ENCODE results near the gene PARP3.
"Not testable (repeated sequence)": the region's sequence is repeated elsewhere in the genome, so short reads cannot be mapped to it uniquely, and the experiment has no call there.

Gene PARP3

GRCh38 chr3:51941798-51942602, at the start of gene PARP3, which contains the start of gene RRP9:
PARP3 (plus strand) TSS chr3:51942363; CDS start chr3:51943356, 993 bp downstream.
RRP9 (minus strand) TSS chr3:51941904; CDS start chr3:51941867, 37 bp downstream.
- peak; percentile 99 for DNase-seq (ENCODE audit: low read depth)

GRCh38 chr3:51894391-51894790, 47.8 kb upstream of the PARP3 start:
- DNase-seq (ENCODE audit: low read depth), result no peak

- DNase-seq (ENCODE audit: low read depth), result no peak
Observed at GRCh38 chr3:51894939-51895338, 47.2 kb upstream of the PARP3 start.

- DNase-seq (ENCODE audit: low read depth), result no peak
Observed at GRCh38 chr3:51896607-51897305, 45.4 kb upstream of the PARP3 start.

GRCh38 chr3:51897391-51897790, 44.8 kb upstream of the PARP3 start:
- DNase-seq (ENCODE audit: low read depth), result no peak

- DNase-seq (ENCODE audit: low read depth), result not testable (repeated sequence)
Observed at GRCh38 chr3:51900043-51900442, 42.1 kb upstream of the PARP3 start.

- not testable (repeated sequence) for DNase-seq (ENCODE audit: low read depth)
Observed at GRCh38 chr3:51902361-51902760, 39.8 kb upstream of the PARP3 start.

GRCh38 chr3:51904034-51904823, 37.9 kb upstream of the PARP3 start:
- no peak for DNase-seq (ENCODE audit: low read depth)

GRCh38 chr3:51908026-51908425, 34.1 kb upstream of the PARP3 start:
- DNase-seq (ENCODE audit: low read depth), result no peak

GRCh38 chr3:51916418-51916817, 25.7 kb upstream of the PARP3 start:
- DNase-seq (ENCODE audit: low read depth), result no peak

GRCh38 chr3:51921081-51921578, 21.0 kb upstream of the PARP3 start:
- DNase-seq (ENCODE audit: low read depth), result no peak

- DNase-seq (ENCODE audit: low read depth), result no peak
Observed at GRCh38 chr3:51927061-51927977, 14.8 kb upstream of the PARP3 start.

- no peak for DNase-seq (ENCODE audit: low read depth)
Observed at GRCh38 chr3:51928438-51928837, 13.7 kb upstream of the PARP3 start.

GRCh38 chr3:51928981-51929380, 13.2 kb upstream of the PARP3 start:
- not testable (repeated sequence) for DNase-seq (ENCODE audit: low read depth)

- no peak for DNase-seq (ENCODE audit: low read depth)
Observed at GRCh38 chr3:51929420-51930003, 12.7 kb upstream of the PARP3 start.

GRCh38 chr3:51930439-51930838, 11.7 kb upstream of the PARP3 start:
- no peak for DNase-seq (ENCODE audit: low read depth)

- DNase-seq (ENCODE audit: low read depth), result no peak
Observed at GRCh38 chr3:51931756-51932155, 10.4 kb upstream of the PARP3 start.

- DNase-seq (ENCODE audit: low read depth), result no peak
Observed at GRCh38 chr3:51932471-51933370, 9.4 kb upstream of the PARP3 start.

- DNase-seq (ENCODE audit: low read depth), result no peak
Observed at GRCh38 chr3:51933471-51934138, 8.6 kb upstream of the PARP3 start.

Data from stimulated activated CD8-positive, alpha-beta memory T cell treated with anti-CD3 and anti-CD28 coated beads, Interleukin-7, amount 100 ng/mL, for 24 hours (primary cell).